ENCODE measurements around the gene CDYL.
"Not testable (repeated sequence)": the region's sequence is repeated elsewhere in the genome, so short reads cannot be mapped to it uniquely, and the experiment has no call there.

CDYL gene

GRCh38 chr6:4805553-4806336, 29.5 kb downstream of the CDYL start:
- peak; percentile 33 for DNase-seq

DNA sequence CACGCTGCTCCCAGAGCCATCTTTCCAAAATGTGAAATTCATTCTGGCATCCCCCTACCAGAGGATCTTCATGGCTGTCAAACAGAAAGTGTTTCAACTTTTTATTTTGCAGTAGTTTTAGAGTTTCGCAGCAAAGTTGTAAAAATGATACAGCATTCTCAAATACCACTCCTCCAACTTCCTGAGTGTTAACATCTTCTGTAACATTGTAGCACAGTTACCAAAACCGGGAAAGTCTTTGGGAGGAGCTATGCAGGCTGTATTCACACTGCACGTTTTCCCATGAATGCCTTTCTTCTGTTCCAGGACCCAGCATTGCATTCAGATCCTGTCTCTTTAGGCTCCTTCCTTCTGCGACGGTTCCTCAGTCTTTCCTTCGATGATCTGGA, 30.1 kb downstream of the CDYL start:
- DNase-seq, result no peak

GRCh38 chr6:4806791-4807190, 30.6 kb downstream of the CDYL start:
- no peak for DNase-seq

DNA sequence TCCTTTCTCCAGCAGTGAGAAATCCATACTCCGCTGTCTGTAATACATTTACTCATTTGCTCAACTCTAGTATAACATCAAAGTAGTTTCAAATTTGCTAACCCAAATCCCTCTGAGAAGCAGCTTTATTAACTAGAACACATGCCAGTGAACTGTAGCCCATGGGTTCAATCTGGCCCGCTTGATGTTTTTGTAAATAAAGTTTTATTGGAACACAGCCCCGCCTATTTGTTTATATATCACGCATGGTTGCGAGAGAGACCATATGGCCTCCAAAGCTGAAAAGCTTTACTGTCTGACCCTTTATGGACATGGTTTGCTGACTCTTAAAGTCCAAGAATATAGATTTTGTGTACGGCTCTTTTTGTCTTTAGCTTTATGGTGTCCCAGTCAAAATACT, 32.2 kb downstream of the CDYL start:
- no peak for DNase-seq

DNA sequence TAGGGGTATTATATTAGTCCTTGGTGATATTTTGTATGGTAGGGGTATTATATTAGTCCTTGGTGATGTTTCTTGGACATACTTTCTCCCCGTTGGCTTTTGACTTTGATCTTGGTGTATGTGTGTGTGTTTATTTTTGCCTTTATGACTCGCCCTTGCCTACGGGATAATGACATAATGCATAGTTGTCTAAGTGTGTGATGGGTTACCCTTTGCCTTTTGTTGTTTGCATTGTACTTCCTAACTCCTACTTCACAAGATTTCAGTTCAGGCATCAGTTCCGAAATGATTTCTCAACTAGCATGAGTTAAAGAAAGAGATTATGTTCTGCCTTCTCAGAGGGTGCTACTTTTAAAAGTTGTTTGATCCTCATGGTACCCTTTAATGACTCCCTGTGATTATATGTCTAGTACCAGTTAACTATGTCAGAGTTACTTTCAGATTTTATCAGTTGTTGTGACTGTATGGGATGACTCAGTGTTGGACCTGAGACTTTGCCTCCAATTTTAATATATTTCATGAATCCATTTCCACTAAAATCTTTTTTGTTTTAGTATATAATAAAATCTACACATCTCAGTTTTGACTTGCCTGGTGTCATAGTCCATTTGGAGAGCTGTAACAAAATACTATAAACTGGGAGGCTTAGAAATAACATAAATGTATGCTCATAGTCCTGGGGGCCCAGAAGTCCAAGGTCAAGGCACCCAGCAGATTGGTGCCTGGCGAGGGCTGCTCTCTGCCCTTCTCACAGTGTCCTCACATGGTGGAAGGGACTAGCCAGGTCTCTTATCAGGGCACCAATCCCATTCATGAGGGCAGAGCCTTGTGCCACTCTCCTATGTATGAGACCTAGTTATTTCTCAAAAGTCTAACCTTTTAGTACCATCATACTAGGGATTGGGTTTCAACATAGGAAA, 34.1 kb downstream of the CDYL start:
- no peak for DNase-seq

GRCh38 chr6:4812068-4812467, 35.9 kb downstream of the CDYL start:
- no peak for DNase-seq

DNA sequence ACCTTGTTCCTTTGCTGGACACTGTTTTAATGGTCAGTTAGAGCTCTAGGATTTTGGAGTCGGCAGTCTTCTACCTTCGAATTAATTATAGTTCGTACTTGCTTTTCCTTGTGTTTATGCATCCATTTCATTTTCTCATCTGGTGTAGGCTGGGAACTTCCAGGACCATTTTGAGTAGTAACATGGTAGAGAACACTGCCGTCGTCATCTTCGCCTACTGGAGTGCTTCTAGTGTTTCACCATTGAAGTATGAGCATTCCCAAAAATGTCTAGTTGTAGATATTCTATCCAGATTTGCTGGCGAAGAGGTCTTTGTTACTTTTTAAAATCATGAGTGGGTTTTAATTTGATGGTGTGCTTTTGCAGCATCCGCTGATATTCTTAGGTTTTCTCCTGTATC, 36.9 kb downstream of the CDYL start:
- DNase-seq, result no peak

DNA sequence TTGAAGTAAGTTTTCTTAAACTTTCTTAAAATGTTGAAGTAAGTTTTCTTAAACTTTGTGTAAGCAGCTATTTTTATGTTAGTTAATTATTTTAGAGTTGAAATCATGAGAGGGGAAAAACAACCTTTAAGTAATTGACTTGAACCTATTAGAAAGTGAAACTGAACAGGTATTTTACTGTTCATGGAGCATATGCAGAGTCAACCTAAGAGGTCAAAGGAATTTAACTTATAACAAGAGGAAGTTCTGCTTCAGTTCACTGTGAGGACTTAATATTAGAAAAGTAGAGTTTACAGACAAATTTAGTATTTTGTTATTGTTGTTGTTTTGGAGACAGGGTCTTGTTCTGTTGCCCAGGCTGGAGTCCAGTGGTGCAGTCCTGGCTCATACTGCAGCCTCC, 38.0 kb downstream of the CDYL start:
- no peak for DNase-seq

DNA sequence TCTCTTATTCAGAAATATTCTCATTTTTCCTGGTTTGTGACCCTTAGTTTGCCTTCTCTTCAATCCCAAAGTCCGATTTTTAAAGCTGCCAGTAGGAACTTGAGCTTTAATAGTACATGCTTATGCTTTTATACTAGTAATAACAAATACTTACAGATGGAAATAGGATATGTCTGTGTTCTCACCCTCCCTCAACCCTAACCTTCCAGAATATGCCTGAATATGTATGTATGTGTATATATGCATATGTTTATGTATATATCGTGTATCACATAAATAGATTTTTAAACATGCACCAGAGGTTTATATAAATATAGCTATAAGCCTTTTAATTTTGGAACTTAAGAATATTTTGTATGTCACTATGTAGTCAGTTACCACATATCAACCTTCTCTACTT, 38.8 kb downstream of the CDYL start:
- DNase-seq, result no peak

- DNase-seq, result no peak
Observed at GRCh38 chr6:4815584-4815983, 39.4 kb downstream of the CDYL start.

DNA sequence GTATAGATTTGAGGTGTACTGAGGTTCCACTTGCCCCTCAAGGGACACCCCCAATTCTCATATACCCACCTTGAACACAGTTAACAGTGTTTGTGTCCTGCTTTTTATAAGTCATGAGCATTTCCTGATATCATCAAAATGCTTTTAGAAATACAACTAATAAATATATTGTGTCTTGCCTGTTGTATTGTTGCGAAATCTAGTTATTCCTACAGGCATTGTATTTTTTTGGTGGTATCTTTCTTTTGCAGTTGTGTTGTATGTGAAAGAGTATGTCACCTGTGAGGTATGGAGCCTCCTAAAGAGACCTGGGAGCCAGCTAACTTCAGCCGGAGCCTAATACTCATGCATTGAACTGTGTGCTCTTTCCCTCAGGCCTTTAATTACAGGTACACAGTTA, 40.7 kb downstream of the CDYL start:
- DNase-seq, result no peak

- DNase-seq, result no peak
Observed at GRCh38 chr6:4817551-4817950, 41.3 kb downstream of the CDYL start.

GRCh38 chr6:4818272-4818938, 42.2 kb downstream of the CDYL start:
- no peak for DNase-seq

DNA sequence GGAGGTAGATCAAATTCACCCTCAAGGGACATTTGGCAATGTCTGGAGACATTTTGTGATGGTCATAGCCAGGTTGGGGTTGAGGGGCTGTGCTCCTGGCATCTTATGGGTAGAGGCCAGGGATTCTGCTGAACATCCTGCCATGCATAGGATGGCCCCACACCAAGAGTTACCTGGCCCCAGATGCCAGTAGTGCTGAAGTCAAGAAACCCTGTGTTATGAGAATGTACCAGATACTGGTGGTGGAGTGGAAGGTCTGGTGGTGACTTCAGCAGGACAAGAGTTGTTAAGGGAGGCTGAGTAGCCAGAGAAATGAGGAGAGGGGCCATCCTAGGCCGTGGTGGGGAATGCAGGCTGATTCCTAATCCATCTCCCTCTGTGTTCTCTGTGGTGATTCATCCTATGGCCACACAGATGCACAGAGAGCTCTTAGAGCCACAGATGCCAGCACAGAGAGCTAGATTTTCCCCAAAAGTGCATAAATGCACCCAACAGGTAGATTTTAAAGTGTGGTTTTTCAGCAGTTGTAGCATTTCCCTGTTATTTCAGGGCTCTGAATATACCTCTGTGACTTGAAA, 43.6 kb downstream of the CDYL start:
- no peak for DNase-seq

- no peak for DNase-seq
Observed at GRCh38 chr6:4820704-4821276, 44.6 kb downstream of the CDYL start.

DNA sequence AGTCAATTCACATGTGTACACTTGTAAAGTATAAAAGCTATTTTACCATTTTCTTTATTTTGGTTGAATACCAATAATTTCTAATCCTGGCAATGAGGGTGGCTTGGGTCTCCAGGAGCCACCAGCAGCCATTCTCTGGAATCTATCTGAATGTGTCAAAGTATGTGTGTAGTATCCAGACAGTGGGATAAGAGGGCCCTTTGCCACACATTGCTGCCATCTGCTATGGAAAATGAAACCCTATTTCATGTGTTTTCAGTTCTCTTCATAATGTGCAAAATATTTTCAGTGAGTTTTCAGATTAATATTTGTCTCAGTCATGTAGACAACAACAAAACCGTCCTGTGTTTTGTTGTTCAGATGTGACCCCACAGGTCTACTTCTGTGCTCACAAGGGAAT, 46.3 kb downstream of the CDYL start:
- DNase-seq, result no peak

DNA sequence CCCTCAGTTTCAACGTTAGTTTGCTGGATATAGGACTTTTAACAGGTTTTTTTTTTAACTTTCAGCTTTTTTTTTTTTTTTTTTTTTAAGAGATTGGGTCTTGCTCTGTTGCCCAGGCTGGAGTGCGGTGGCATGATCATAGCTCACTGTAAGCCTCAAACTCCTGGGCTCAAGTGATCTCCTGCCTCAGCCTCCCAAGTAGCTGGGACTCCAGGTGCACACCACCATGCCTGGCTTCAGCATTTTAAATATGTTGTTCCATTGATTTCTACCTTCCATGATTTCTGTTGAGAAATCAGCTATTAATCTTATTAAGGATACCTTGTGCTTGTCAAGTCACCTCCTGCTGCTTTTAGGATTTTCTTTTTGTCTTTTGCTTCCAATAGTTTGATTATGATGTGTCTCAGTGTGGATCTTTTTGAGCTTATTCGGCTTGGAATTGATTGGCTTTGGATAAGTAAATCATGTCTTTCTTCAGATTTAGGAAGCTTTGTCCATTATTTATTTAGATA, 52.0 kb downstream of the CDYL start:
- no peak for DNase-seq

- no peak for DNase-seq
Observed at GRCh38 chr6:4829089-4829488, 52.9 kb downstream of the CDYL start.

GRCh38 chr6:4835540-4835939, 59.3 kb downstream of the CDYL start:
- DNase-seq, result not testable (repeated sequence)

DNA sequence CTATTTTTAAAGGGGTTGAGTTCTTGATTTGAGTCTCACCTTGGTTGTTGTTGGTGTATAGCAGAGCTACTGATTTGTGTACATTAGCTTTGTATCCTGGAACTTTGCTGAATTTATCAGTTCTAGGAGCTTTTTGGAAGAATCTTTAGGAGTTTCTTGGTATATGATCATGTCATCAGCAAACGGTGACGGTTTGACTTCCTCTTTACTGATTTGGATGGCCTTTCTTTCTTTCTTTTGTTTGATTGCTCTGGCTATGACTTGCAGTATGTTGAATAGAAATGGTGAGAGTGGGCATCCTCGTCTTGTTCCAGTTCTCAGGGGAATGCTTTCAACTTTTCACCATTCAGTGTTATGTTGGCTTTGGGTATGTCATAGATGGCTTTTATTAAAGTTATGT, 64.0 kb downstream of the CDYL start:
- DNase-seq, result no peak

- DNase-seq, result no peak
Observed at GRCh38 chr6:4844108-4844507, 67.9 kb downstream of the CDYL start.

- DNase-seq, result no peak
Observed at GRCh38 chr6:4846387-4846786, 70.2 kb downstream of the CDYL start.
